ELF-1 (cell line): Measurements from ENCODE around the gene KCNC1.
A peak's percentile ranks its signal among the peaks of the same experiment; 100 is the strongest.

ENCODE experiments used
- DNase-seq: peaks from one replicate; pipeline ENCODE4 v3.0.0-alpha.2; 2016; ENCODE audit warnings: low read depth, low spot score

Gene KCNC1

GRCh38 chr11:17791144-17791543 is 56.6 kb downstream of the KCNC1 start:
- DNase-seq = no peak

GRCh38 chr11:17792161-17792560 is 57.6 kb downstream of the KCNC1 start:
- DNase-seq = no peak

DNA sequence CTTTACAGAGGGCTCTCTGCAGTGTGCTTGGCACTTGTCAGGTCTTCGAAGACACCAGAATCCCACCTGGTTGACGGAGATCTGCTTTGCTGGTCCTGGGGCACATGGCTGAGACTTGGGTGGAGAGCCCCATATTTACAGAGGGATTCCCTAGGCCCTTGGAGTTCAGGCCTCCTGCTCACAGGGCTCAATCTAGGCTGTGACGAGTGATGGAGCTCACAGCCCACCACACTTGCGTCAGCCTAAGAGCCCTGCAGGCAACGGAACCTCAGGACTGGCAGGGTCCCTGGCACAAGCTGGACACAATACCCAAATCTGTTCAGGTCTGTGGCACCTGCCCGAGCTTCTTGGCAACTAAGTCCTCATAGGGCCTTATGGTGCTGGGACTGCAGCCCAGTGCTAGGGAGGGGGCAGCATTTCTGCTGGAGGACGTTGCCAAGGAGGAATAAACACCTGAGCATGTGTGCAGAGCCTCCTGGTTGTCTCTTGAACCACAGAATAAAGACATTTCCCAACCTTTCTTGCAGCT is 59.1 kb downstream of the KCNC1 start:
- no peak for DNase-seq

- DNase-seq = no peak
These were observed 60.4 kb downstream of the KCNC1 start for GRCh38 chr11:17794981-17795380.

- no peak for DNase-seq
These were observed 61.6 kb downstream of the KCNC1 start for GRCh38 chr11:17796154-17796553.

DNA sequence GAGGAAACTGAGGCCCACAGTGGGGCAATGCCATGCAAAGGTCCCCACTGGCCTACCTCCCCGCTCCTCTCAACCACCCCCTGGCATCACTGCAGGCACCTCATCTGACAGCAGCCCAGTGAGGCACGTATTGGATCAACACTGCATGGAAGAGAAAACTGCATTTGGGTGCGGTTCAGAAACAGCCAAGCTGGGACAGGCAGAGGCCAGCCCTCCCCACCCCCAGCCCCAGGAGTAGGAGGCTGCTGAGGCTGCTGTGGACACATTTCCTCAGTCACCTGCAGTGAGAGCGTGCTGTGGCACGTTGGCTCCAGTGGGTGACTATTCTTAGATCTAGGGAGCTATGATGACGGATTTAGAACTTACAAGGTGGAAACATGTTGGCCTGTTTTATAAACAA is 63.7 kb downstream of the KCNC1 start:
- no peak for DNase-seq

DNA sequence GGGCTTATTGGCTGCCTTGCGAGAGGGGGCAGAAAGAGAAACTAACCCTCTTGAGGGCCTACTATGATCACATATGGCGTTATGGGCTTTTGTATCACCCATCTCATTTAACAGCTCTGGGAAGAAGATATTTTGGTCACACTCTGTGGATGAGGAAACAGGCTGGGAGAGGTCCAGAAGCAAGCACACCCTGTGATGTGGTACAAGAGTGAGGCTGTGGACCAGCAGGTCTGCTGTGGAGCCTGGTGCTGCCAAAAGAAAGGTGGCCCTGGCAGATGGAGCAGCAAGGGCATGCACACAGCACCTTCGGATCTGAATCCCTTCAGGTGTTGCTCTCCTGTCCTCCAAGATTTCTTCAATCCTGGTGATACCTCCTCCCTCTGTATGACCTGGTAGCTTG is 64.1 kb downstream of the KCNC1 start:
- no peak for DNase-seq

DNA sequence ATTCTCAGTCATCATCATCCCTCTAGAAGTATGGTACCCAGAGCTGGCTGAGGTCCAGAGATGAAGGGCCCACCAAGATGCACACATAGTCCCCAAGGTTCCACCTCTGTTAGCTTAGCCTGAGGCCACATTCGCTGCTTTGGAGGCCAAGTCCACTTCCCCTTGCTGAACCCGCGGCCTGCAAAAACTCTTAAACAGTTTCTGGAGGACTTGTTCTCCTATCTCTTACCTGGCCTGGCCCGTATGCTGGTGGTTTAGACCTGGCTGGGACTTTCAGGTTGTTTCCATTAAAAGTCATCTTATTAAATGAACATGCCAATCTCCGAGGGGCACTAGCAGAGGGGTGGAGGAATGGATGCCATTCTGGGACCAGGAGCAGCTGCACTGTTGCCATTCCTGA is 64.6 kb downstream of the KCNC1 start:
- no peak for DNase-seq

DNA sequence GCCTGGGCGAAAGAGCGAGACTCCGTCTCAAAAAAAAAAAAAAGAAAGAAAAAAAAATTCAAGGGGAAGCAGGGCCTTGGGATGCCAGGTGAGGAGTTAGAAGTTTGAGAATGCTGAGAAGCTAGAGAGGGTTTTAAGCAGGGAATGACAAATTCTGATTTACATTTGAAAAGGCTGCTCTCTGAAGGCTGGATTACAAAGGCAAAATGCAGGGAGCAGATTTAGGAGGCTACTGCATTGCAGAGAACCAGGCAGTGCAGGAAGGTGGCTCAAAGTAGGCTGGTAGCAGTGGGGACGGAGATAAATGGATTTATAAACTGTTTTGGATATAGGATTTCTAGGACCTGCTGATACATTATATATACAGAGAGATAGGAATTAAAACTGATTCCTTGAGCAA is 66.6 kb downstream of the KCNC1 start:
- DNase-seq = peak; percentile 47

GRCh38 chr11:17802491-17802890 is 67.9 kb downstream of the KCNC1 start:
- DNase-seq = no peak

DNA sequence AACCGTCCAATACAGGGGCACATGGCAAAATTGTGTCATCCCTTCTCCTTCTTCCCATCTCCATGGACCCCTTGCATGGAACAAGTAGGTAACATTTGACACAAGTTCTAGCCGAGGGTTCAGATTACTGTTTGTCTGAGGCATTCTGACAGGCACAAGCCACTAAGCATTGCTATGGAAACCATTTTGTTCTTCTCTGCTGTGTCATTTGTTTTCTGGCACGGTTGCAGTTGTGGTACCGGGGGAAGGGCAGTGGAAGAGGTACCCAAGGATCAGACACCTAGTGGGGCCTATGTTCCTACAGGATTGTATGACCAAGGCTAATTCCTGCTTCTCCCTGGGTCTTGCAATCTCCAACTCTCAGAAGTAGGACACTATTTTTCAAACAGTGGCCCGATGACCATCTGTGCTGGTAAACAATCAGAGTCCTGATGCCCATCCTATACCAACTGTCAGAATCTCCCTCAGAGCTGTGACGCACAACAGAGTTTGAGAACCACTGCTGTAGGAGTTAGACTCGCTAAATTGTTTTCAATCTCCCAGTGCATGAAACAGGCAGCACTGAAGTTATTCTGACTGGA is 69.3 kb downstream of the KCNC1 start:
- no peak for DNase-seq

- DNase-seq = no peak
These were observed 70.5 kb downstream of the KCNC1 start for GRCh38 chr11:17805043-17805442.

DNA sequence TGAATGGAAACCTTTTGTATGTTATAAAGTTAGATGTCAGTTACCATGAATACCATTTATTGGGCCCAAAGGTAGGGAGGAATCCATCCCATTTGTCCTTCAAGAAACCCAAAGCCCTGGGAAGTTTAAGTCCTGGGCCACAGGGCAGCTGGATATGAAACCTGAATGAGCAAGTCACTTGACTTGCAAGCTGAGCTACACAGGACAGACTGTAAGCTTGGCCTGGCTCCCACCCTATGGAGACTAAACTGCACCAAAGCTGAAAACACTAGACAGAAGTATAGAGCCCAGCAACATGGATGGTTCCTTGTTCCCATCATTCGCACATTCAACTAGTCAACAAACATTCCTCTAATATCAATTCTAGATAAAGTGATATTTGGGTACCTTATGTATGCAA is 71.3 kb downstream of the KCNC1 start:
- no peak for DNase-seq

DNA sequence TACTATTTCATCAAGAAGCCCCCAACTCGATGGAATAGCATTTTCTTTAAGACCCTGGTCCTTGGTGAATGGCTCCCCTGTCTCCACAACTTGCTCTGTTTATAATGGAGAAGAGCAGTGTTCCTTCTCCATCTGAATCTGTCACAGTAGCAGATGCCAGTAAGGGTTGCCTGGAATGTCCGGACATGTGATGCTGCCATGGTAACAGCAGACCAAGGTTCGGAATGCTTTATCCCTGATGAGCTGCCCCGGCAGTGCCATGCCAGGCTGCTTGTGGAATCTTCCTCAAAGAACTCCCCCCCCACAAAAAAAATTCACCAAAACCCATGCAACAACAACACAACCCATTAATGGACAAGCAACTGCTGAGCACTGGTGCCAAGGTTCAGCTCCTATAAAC is 72.5 kb downstream of the KCNC1 start:
- no peak for DNase-seq

DNA sequence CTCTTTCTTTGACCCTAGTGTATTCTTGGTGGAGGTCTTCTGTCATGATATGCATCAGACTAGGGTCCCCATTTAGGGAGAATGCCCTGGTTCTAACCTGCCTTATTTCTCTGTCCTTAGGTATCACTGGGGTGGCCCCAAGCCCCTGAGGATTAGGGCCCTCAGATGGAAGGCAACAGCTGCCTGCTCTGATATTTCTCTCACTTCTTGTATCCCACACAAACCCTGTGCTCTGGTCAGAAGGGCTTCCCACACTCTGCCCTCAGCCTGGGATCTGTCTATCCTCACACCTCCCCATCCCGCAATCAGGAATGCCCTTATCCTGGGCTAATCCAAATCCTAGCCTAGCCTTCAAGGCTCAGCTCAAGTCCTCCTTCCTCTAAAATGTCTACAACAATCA is 75.5 kb downstream of the KCNC1 start:
- no peak for DNase-seq

GRCh38 chr11:17810746-17811145 is 76.2 kb downstream of the KCNC1 start:
- DNase-seq = peak; percentile 41

DNA sequence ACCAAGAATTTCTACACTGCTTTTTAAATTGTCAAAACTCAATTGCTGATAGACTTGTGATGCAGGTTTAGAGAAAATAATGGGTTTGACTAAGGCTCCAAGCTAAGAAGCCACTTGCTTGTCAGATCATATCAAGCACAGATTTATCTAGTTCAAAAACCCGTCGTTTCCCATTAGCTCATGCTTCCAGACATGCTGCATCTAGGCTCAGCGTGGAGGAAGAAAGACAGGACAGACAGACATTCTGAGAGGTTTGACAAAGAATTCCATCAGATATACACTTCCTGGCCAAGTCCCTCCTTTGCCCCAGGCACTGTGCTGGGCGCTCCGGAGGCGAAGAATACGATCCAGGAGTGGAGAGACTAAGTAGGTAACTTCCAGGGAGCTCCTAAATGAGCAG is 76.8 kb downstream of the KCNC1 start:
- peak; percentile 63 for DNase-seq

- peak; percentile 35 for DNase-seq
These were observed 77.7 kb downstream of the KCNC1 start for GRCh38 chr11:17812091-17812864.

DNA sequence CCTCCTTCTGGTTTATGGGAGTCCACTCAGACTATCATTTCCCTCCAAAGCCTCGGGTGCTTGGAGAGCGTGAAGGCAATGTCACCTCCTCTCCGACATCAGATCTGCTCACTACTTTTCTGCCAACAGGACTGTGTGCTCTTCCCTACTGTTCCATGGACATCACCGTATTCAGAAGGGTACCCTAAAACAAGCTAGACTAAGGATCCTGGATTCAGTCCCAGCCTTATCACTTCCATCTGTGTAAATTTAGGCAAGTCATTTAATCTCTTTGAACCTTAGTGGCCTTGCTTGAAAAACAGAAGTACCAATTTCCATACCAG is 78.2 kb downstream of the KCNC1 start:
- no peak for DNase-seq

- DNase-seq = no peak
These were observed 78.9 kb downstream of the KCNC1 start for GRCh38 chr11:17813391-17814059.

- no peak for DNase-seq
These were observed 80.0 kb downstream of the KCNC1 start for GRCh38 chr11:17814546-17814945.

DNA sequence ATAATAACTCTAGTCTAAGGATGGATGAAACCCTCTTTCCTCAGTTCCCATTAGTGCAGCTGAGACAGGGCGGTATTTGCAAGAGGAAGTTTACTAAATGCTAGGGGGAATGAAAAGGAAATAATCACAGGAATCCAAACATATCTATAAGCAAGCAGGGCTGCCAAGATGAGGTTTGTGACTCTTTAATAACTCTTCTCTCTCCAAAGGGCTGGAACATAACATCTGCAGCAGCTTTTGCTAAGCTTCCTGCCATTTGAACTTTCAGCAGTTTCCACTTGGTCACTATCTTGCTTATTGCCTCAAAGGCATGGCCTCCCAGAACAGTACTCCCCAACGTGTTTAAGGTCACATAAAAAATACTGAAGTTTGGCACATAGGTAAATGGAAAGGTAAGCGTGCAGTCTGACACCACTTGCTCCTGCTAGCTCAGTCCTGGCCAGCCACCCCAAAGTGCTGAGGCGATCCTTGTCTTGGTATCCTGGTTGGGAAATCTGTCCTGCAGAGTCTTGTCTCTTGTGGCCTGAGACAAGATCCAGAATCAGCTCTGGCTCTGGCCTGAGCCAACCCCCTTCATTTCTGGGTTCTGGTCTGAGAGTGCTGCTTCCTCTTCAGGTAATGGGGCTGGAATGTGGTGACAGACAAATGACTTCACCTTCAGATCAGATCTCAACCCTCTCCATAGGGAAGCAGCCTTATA is 81.8 kb downstream of the KCNC1 start:
- DNase-seq = peak; percentile 40
